ENCODE data around the gene TC2N.
"Not testable (repeated sequence)": the region's sequence is repeated elsewhere in the genome, so short reads cannot be mapped to it uniquely, and the experiment has no call there.

DNA sequence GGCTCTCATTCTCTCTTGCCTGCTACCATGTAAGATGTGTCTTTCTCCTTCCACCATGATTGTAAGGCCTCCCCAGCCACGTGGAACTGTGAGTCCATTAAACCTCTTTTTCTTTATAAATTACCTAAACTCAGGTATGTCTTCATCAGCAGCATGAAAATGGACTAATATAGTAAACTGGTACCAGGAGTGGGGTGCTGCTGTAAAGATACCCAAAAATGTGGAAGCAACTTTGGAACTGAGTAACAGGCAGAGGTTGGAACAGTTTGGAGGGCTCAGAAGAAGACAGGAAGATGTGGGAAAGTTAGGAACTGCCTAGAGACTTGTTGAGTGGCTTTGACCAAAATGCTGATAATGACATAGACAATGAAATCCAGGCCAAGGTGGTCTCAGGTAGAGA, 61.2 kb downstream of the TC2N start:
- not testable (repeated sequence) for TF ChIP-seq RARB (CRISPR knock-in tag; IDR thresholded peaks at IDR 0.05); GLIS3 (CRISPR knock-in tag; IDR thresholded peaks at IDR 0.05); CSDC2 (CRISPR knock-in tag; IDR thresholded peaks at IDR 0.05); OSR1 (CRISPR knock-in tag; IDR thresholded peaks at IDR 0.05); BACH2 (CRISPR knock-in tag; IDR thresholded peaks at IDR 0.05; ENCODE audit: borderline replicate concordance); ARNTL (CRISPR knock-in tag; IDR thresholded peaks at IDR 0.05; ENCODE audit: borderline replicate concordance, low read depth); ZNF565 (CRISPR knock-in tag; conservative IDR thresholded peaks at IDR 0.05; ENCODE audit: low read depth); ISL1 (CRISPR knock-in tag; IDR thresholded peaks at IDR 0.05)
- TF ChIP-seq, protein P1, sequence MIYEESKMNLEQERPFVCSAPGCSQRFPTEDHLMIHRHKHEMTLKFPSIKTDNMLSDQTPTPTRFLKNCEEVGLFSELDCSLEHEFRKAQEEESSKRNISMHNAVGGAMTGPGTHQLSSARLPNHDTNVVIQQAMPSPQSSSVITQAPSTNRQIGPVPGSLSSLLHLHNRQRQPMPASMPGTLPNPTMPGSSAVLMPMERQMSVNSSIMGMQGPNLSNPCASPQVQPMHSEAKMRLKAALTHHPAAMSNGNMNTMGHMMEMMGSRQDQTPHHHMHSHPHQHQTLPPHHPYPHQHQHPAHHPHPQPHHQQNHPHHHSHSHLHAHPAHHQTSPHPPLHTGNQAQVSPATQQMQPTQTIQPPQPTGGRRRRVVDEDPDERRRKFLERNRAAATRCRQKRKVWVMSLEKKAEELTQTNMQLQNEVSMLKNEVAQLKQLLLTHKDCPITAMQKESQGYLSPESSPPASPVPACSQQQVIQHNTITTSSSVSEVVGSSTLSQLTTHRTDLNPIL (CRISPR knock-in tag; IDR thresholded peaks at IDR 0.05; ENCODE audit: low read depth) = not testable (repeated sequence)

Measured in SK-N-SH treated with all-trans-retinoic acid at 6 μM for 48 hours (cell line).